Urinary bladder (tissue), 4 donors: ENCODE measurements around the gene ALS2. TPM values are rescaled to one million over a fixed set of nuclear protein-coding genes. Genes with fewer than 3 reads are reported as not detected.
A peak's percentile ranks its signal among the peaks of the same experiment; 100 is the strongest.
"Not testable (repeated sequence)": the region's sequence is repeated elsewhere in the genome, so short reads cannot be mapped to it uniquely, and the experiment has no call there.

Experiments
- DNase-seq: peaks from one replicate; pipeline ENCODE4 v3.0.0-alpha.2; 2015; ENCODE audit errors: extremely low spot score
- H3K27ac ChIP-seq: one replicate; pipeline ENCODE4 v1.5.1; 2013; ENCODE audit warnings: low read depth, mild to moderate bottlenecking, moderate library complexity
- H3K36me3 ChIP-seq: one replicate; pipeline ENCODE4 v1.6.1; 2013; ENCODE audit warnings: mild to moderate bottlenecking, moderate library complexity; ENCODE audit not compliant: insufficient read depth
- H3K4me1 ChIP-seq: one replicate; pipeline ENCODE4 v1.6.1; 2013; ENCODE audit warnings: mild to moderate bottlenecking, moderate library complexity; ENCODE audit not compliant: insufficient read depth
- H3K4me3 ChIP-seq: one replicate; pipeline ENCODE4 v1.5.1; 2013; ENCODE audit warnings: low read depth, low read length
- WGBS: extraction: QIAGEN DNeasy Blood & Tissue Kit; methylation state at CpG from one replicate; pipeline ENCODE4 v1.1.7; 2013; 5-methylcytosine and 5-hydroxymethylcytosine counted together
- polyA plus RNA-seq: library from polyadenylated mRNA; stranded (reverse); fragments of 200-250 nt; gene quantifications from one replicate; pipeline ENCODE4 v1.2.3, GENCODE V29; 2013
- total RNA-seq: library from RNA; depleted of rRNA; stranded (reverse); fragments of >200 nt; gene quantifications from one replicate; pipeline ENCODE4 v1.2.3, GENCODE V29; 2014
- donor health status: healthy with polysubstance abuse.
- donor health status: healthy.

Gene ALS2
- total RNA-seq (28.2 TPM), polyA plus RNA-seq (11.0 TPM)

DNA sequence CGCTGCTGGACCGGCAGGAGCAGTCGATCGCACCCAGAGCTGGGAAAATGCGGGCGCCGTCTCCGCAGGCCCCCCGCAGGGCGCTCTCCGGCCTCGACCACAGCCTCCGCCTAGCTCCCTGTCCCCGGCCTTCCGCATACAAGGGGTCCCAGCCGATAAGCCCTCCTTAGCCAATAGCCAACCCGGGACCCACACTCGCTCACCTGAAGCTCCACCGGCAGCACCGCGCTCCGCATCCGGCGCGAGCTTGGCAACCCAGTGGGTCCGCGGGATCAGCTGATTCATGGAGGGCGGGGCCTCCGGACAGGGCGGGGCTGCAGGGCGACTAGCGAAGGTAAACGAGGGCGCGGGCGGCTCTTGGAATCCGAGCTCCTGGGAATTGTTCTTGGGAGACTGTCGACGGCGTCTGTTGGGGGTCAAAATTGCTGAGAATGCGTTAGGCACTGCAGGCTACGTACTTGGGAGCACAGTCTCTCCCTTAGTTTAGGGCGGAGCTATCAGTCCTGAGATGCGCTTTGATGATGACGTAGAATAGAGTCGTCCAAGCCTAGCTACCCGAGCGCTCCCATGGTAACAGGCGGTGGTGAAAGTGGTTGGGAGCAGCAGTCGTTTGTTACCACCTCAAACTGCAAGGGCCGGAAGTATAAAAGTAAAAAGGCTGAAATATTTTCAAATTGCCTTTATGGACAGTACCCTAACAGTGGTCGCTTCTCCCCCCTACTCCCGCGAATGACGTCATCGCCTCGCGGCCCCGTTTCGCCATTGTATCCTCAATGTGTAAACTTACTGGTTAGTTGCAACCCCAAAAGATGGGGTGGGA lies at the start of gene ALS2:
Gene ALS2, minus strand, starts transcription at position 260 of the 820 bp plus-strand sequence. CDS start 12,048 bp downstream, outside the sequence.
- peak; percentile 98 for DNase-seq
- peak within 1 kb of the TSS; percentile 77 for H3K4me3 ChIP-seq
- under 1% methylated on average over 60 of the region's 60 CpGs for WGBS
- H3K36me3 ChIP-seq, result peaks cover under 1% of the 10 kb centered on the region
- H3K27ac ChIP-seq, result peak within 1 kb of the TSS; percentile 71
- H3K4me1 ChIP-seq, result no peaks in the 10 kb centered on the region

- 84% methylated on average over 2 of the region's 2 CpGs for WGBS
- H3K36me3 ChIP-seq, result no peaks in the 10 kb centered on the region
- no peak overlapping the region for H3K27ac ChIP-seq
- no peak for DNase-seq
- no peaks in the 10 kb centered on the region for H3K4me1 ChIP-seq
- H3K4me3 ChIP-seq, result no peak overlapping the region
These were observed 47.5 kb upstream of the ALS2 start for GRCh38 chr2:201828220-201828619.

DNA sequence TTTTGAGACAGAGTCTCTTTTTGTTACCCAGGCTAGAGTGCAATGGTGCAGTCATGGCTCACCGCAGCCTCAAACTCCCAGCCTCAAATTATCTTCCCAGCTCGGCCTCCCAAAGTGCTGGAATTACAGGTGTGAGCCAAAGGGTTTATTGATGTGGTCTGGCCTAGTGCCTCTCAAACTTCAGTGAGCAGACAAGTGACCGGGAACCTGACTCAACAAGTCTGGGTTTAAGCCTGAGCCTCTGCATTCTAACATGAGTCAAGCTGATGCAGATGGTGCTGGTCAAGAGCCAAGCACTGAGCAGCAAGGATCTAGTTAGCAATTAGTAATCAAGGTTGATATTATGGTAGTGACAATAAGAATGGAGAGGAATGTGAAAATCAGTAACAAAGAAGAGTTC lies 46.9 kb upstream of the ALS2 start:
- Histone ChIP-seq H3K27ac (no peak overlapping the region), H3K4me1 (no peaks in the 10 kb centered on the region), H3K4me3 (no peak overlapping the region), H3K36me3 (no peaks in the 10 kb centered on the region)
- no peak for DNase-seq
- 97% methylated on average over 3 of the region's 3 CpGs for WGBS

- Histone ChIP-seq H3K4me1 (no peaks in the 10 kb centered on the region), H3K27ac (no peak overlapping the region), H3K36me3 (no peaks in the 10 kb centered on the region), H3K4me3 (no peak overlapping the region)
- no peak for DNase-seq
- WGBS, result 85% methylated on average over 1 of the region's 1 CpG
These were observed 43.5 kb upstream of the ALS2 start for GRCh38 chr2:201824212-201824611.

DNA sequence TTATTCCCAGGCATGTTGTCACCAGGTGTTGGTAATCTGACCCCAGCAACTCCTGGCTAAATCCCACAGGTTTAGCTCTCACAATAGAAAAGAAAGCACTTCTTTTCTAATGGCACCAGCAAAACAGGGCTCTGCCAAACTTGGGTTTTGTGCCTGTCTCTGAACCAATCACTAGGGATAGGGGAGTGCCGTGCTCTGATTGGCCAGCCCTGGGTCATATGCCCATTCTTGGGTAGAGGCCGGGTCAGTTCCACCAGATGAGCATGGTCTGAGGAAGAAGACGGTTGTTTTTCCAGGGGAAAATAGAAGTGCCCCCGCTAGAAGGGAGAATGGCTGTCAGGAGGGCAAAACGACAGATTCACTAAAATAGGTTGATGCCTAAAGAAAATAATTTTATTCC lies 40.3 kb upstream of the ALS2 start:
- no peak for DNase-seq
- 94% methylated on average over 5 of the region's 5 CpGs for WGBS
- H3K4me3 ChIP-seq, result no peak overlapping the region

DNA sequence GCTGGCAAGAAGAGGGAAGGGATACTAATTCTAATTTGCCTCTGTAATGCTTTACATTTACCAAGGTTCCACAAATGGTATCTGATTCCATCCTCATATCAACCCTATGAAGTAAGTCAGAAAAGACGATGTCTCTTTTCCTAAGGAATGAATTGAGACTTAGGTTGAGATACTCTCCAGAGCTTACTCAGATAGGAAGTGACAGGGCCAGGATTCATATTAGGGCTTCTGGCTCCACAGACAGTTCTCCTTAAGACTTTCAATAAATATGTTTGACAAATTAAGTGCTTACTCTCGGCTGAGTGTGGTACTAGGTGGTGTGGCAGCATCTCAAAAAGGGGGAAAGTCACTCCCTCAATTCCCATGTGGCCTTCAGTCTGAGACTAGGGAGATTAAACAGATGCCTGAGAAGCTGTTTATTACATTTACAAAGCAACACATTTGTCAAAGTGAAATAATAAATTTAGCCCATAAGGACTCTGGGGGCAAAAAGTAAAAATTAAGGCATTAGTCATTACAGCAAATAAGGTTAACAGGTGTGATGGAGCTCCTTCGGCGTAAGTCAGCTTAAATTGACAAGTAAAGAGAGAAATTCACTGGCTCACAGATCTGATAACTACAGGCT lies 39.8 kb upstream of the ALS2 start:
- Histone ChIP-seq H3K27ac (no peak overlapping the region), H3K36me3 (no peaks in the 10 kb centered on the region), H3K4me3 (no peak overlapping the region), H3K4me1 (no peaks in the 10 kb centered on the region)
- 74% methylated on average over 4 of the region's 4 CpGs for WGBS
- no peak for DNase-seq

More for the DNA sequence above, 40.3 kb upstream of the ALS2 start:
- H3K4me1 ChIP-seq, result no peaks in the 10 kb centered on the region
- no peak overlapping the region for H3K27ac ChIP-seq
- no peaks in the 10 kb centered on the region for H3K36me3 ChIP-seq

- 95% methylated on average over 5 of the region's 5 CpGs for WGBS
- Histone ChIP-seq H3K4me1 (no peaks in the 10 kb centered on the region), H3K36me3 (no peaks in the 10 kb centered on the region), H3K27ac (no peak overlapping the region), H3K4me3 (no peak overlapping the region)
- no peak for DNase-seq
These were observed 36.2 kb upstream of the ALS2 start for GRCh38 chr2:201816657-201817575.

- 57% methylated on average over 9 of the region's 9 CpGs for WGBS
- no peak overlapping the region for H3K4me3 ChIP-seq
- DNase-seq, result no peak
These were observed 33.4 kb upstream of the ALS2 start for GRCh38 chr2:201813996-201814760.

GRCh38 chr2:201810604-201811003 lies 29.9 kb upstream of the ALS2 start:
- not testable (repeated sequence) for H3K4me1 ChIP-seq, DNase-seq, H3K27ac ChIP-seq, H3K4me3 ChIP-seq, H3K36me3 ChIP-seq
- WGBS, result 91% methylated on average over 7 of the region's 7 CpGs

More at GRCh38 chr2:201813996-201814760, 33.4 kb upstream of the ALS2 start:
- Histone ChIP-seq H3K27ac (no peak overlapping the region), H3K4me1 (no peaks in the 10 kb centered on the region), H3K36me3 (no peaks in the 10 kb centered on the region)

DNA sequence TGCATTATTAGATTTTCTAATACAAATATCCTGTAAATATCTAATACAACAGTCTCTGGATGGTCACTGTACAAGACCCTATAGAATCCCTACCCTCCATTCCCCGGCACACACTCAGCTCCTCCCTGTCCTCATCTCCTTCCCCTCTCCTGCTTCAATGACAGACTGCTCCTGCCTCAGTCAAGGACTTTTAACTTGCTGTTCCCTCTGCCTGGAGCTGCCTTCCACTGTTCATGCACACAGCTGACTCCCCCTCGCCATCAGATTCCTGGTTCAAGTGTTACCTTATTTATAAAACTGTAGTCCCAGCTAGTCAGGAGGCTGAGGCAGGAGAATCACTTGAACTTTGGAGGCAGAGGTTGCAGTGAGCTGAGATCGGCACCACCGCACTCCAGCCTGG lies 28.9 kb upstream of the ALS2 start:
- no peak overlapping the region for H3K27ac ChIP-seq
- no peaks in the 10 kb centered on the region for H3K36me3 ChIP-seq
- H3K4me3 ChIP-seq, result no peak overlapping the region
- no peaks in the 10 kb centered on the region for H3K4me1 ChIP-seq
- 84% methylated on average over 4 of the region's 4 CpGs for WGBS
- no peak for DNase-seq

GRCh38 chr2:201808027-201808426 lies 27.3 kb upstream of the ALS2 start:
- peak overlapping the region; percentile 42 for H3K27ac ChIP-seq
- no peak for DNase-seq
- H3K36me3 ChIP-seq, result no peaks in the 10 kb centered on the region
- no peaks in the 10 kb centered on the region for H3K4me1 ChIP-seq
- WGBS, result 64% methylated on average over 2 of the region's 2 CpGs
- H3K4me3 ChIP-seq, result no peak overlapping the region

GRCh38 chr2:201807452-201807999 lies 26.8 kb upstream of the ALS2 start:
- peak; percentile 71 for DNase-seq
- no peaks in the 10 kb centered on the region for H3K4me1 ChIP-seq
- no peak overlapping the region for H3K4me3 ChIP-seq
- peak overlapping the region; percentile 42 for H3K27ac ChIP-seq
- WGBS, result 38% methylated on average over 8 of the region's 8 CpGs
- no peaks in the 10 kb centered on the region for H3K36me3 ChIP-seq
